Measurements from ENCODE around the gene KIF19.

DNA sequence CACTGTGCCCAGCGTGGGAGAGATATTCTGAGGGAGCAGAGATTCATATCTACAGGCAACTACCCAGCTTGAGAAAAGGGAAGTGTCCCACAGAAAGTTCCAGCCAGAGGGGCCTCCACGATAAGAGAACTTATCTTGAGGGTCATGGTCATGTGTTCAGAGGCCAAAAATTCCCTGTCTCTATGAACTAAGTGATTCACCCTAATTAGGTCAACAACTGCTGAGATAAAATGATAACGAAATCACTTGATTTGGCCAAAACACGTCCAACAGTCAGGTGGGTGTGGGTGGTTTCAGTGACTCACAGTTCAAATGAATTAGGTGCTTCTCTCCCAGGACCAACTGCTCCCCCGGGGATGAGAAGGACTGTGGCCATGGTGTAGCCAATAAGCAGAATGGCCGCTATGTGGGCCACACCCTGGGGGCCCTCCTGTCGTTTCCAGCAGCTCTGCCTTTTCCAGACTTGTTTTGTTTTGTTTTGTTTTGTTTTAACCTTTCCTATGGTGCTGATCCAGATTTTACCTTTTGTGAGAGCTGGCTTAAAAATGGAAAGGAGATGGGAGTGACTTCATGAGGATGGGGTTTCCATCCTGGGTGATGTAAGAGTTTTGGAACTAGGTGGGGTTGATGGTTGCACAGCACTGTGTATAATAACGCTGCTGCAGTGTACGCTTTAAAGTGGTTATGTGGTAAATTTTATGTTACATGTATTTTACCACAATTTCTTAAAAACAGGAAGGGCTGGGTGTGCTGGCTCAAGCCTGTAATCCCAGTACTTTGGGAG, 43.2 kb upstream of the KIF19 start:
- TF ChIP-seq, protein P1, sequence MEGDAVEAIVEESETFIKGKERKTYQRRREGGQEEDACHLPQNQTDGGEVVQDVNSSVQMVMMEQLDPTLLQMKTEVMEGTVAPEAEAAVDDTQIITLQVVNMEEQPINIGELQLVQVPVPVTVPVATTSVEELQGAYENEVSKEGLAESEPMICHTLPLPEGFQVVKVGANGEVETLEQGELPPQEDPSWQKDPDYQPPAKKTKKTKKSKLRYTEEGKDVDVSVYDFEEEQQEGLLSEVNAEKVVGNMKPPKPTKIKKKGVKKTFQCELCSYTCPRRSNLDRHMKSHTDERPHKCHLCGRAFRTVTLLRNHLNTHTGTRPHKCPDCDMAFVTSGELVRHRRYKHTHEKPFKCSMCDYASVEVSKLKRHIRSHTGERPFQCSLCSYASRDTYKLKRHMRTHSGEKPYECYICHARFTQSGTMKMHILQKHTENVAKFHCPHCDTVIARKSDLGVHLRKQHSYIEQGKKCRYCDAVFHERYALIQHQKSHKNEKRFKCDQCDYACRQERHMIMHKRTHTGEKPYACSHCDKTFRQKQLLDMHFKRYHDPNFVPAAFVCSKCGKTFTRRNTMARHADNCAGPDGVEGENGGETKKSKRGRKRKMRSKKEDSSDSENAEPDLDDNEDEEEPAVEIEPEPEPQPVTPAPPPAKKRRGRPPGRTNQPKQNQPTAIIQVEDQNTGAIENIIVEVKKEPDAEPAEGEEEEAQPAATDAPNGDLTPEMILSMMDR (IDR thresholded peaks at IDR 0.05) = no peak
- TF ChIP-seq POLR2A (IDR thresholded peaks at IDR 0.05) = no peak

Measured in heart left ventricle (tissue), 13 donors.